CD14-positive monocyte (primary cell): ENCODE measurements around the gene EAPP. TPM values are rescaled to one million over a fixed set of nuclear protein-coding genes. Genes with fewer than 3 reads are reported as not detected.

Source experiments
- DNase-seq, 3 donors: peaks; one replicate each; pipeline ENCODE4 v3.0.0-alpha.2; 2011 to 2022
- H2AFZ ChIP-seq: 2 replicates; pipeline ENCODE4 v1.6.0; 2012; ENCODE audit warnings: mild to moderate bottlenecking, low read depth, low read length, inconsistent platforms; ENCODE audit not compliant: insufficient read depth, poor library complexity, severe bottlenecking
- H3K27ac ChIP-seq, 2 donors: 1 replicate in 1 of 2; 2 replicates in 1 of 2; pipeline ENCODE4 v1.5.1; 2012 to 2013; ENCODE audit warnings: low read length in 2 of 2, control low read depth in 1 of 2, inconsistent platforms in 1 of 2, low read depth in 1 of 2, mild to moderate bottlenecking in 1 of 2
- H3K27me3 ChIP-seq, 2 donors: one replicate each; pipeline versions ENCODE4 v1.6.0 to v1.6.1; 2011 to 2013; ENCODE audit warnings: low read length in 2 of 2; ENCODE audit not compliant: control insufficient read depth in 2 of 2, insufficient read depth in 2 of 2
- H3K36me3 ChIP-seq, 2 donors: replicated peaks in 1 of 2; 1 replicate in 1 of 2; 2 replicates in 1 of 2; pipeline versions ENCODE4 v1.5.1 to v1.6.1; 2012 to 2013; ENCODE audit warnings: low read length in 2 of 2, control low read depth in 1 of 2, inconsistent platforms in 1 of 2, mild to moderate bottlenecking in 1 of 2; ENCODE audit not compliant: insufficient read depth in 2 of 2, control insufficient read depth in 1 of 2
- H3K4me1 ChIP-seq, 2 donors: 1 replicate in 1 of 2; 2 replicates in 1 of 2; pipeline versions ENCODE4 v1.5.1 to v1.6.1; 2012 to 2013; ENCODE audit warnings: low read length in 2 of 2, control low read depth in 1 of 2, inconsistent platforms in 1 of 2, mild to moderate bottlenecking in 1 of 2, moderate library complexity in 1 of 2; ENCODE audit not compliant: insufficient read depth in 2 of 2, control insufficient read depth in 1 of 2
- H3K4me2 ChIP-seq: replicated peaks from 2 replicates; pipeline ENCODE3; 2012; ENCODE audit warnings: low read length, moderate library complexity, mild to moderate bottlenecking; ENCODE audit not compliant: poor library complexity, severe bottlenecking; ENCODE audit errors: extremely low read depth
- H3K4me3 ChIP-seq, 3 experiments: fragments of 200-600 bp in 1 of 3; sonication (generic) in 1 of 3; replicated peaks in 1 of 3; 1 replicate in 2 of 3; 2 replicates in 1 of 3; pipeline ENCODE4 v1.5.1; 2011 to 2013; ENCODE audit warnings: low read length in 3 of 3, mild to moderate bottlenecking in 3 of 3, control low read depth in 2 of 3, low read depth in 2 of 3, inconsistent platforms in 1 of 3, moderate library complexity in 1 of 3
- H3K79me2 ChIP-seq: 2 replicates; pipeline ENCODE4 v1.6.0; 2012; ENCODE audit warnings: mild to moderate bottlenecking, control low read depth, inconsistent platforms, low read length, moderate library complexity; ENCODE audit not compliant: insufficient read depth
- H3K9ac ChIP-seq: 2 replicates; pipeline ENCODE4 v1.6.0; 2017; ENCODE audit warnings: low read length, mild to moderate bottlenecking; ENCODE audit not compliant: insufficient read depth, poor library complexity, severe bottlenecking
- H3K9me3 ChIP-seq, 2 donors: replicated peaks in 1 of 2; 1 replicate in 1 of 2; 2 replicates in 1 of 2; pipeline versions ENCODE4 v1.5.1 to v1.6.1; 2012 to 2013; ENCODE audit warnings: low read length in 2 of 2, control low read depth in 1 of 2; ENCODE audit not compliant: control insufficient read depth in 1 of 2, insufficient read depth in 1 of 2
- H4K20me1 ChIP-seq: 2 replicates; pipeline ENCODE4 v1.6.0; 2012; ENCODE audit warnings: mild to moderate bottlenecking, low read length, control low read depth, moderate library complexity; ENCODE audit not compliant: insufficient read depth
- H3K27ac Mint-ChIP-seq, 7 donors: one replicate each; pipeline ENCODE4 v1.8.0; 2020; ENCODE audit warnings: mild to moderate bottlenecking in 7 of 7, mixed read lengths in 7 of 7, moderate library complexity in 6 of 7, inconsistent platforms in 2 of 7
- H3K27me3 Mint-ChIP-seq, 3 donors: one replicate each; pipeline ENCODE4 v1.8.0; 2021 to 2022; ENCODE audit warnings: low read depth in 3 of 3, mild to moderate bottlenecking in 3 of 3, mixed read lengths in 3 of 3, moderate library complexity in 3 of 3, inconsistent platforms in 1 of 3
- H3K36me3 Mint-ChIP-seq, 2 donors: one replicate each; pipeline ENCODE4 v1.8.0; 2020; ENCODE audit warnings: mixed read lengths in 2 of 2, inconsistent platforms in 1 of 2, mild to moderate bottlenecking in 1 of 2
- H3K4me1 Mint-ChIP-seq: one replicate; pipeline ENCODE4 v1.8.0; 2020; ENCODE audit warnings: mild to moderate bottlenecking, mixed read lengths
- H3K4me3 Mint-ChIP-seq, 2 donors: one replicate each; pipeline ENCODE4 v1.8.0; 2020; ENCODE audit warnings: mild to moderate bottlenecking in 2 of 2, mixed read lengths in 2 of 2, moderate library complexity in 1 of 2
- H3K9me3 Mint-ChIP-seq, 7 donors: one replicate each; pipeline ENCODE4 v1.8.0; 2020 to 2022; ENCODE audit warnings: mixed read lengths in 7 of 7, mild to moderate bottlenecking in 6 of 7, moderate library complexity in 6 of 7, inconsistent platforms in 2 of 7
- CTCF ChIP-seq: fragments of 200-600 bp; IDR thresholded peaks from one replicate; pipeline ENCODE4 v1.8.0; 2022; ENCODE audit warnings: antibody characterized with exemption, mild to moderate bottlenecking
- WGBS: methylation state at CpG from one replicate; pipeline ENCODE4 v1.1.5; 2013; ENCODE audit warnings: missing lambda C conversion rate; ENCODE audit not compliant: insufficient coverage; 5-methylcytosine and 5-hydroxymethylcytosine counted together
- intact Hi-C, 2 donors: fragments of 100-400 bp; cut with micrococcal nuclease; formaldehyde crosslinking; loops; one replicate each; pipeline versions ENCODE4 v1.15.0 to v1.15.1; 2023
- polyA plus RNA-seq, 3 donors: library from polyadenylated mRNA; depleted of rRNA in 1 of 3; unstranded in 2 of 3; stranded (reverse) in 1 of 3; fragments of 300-500 nt in 2 of 3; fragments of >200 nt in 1 of 3; fragmentation: Illumina TruSeq in 2 of 3; gene quantifications; 1 replicate in 2 of 3; 2 replicates in 1 of 3; pipeline ENCODE4 v1.2.3, GENCODE V29; 2012 to 2021

Gene EAPP
- polyA plus RNA-seq, 3 donors = 20.7 to 76.2 (median 70.2) TPM

- peak overlapping the region; percentile 13 to 38 for H3K27ac ChIP-seq
- H3K9me3 Mint-ChIP-seq = no peaks in the 10 kb centered on the region
- peaks cover 11 to 14% of the 10 kb centered on the region in 2 donors for H3K4me1 ChIP-seq
- H3K27me3 ChIP-seq = no peaks in the 10 kb centered on the region
- H3K79me2 ChIP-seq = no peaks in the 10 kb centered on the region
- H2AFZ ChIP-seq = peak overlapping the region; percentile 69
- H4K20me1 ChIP-seq = no peaks in the 10 kb centered on the region
- H3K4me3 ChIP-seq = peak overlapping the region in 1 of 3 experiments; percentile 60
- H3K36me3 Mint-ChIP-seq = no peaks in the 10 kb centered on the region
- no peak for TF ChIP-seq CTCF
- DNase-seq = peak; percentile 22 to 56 (median 40)
- peak overlapping the region in 4 of 7 donors; percentile 44 to 78 (median 70) for H3K27ac Mint-ChIP-seq
- H3K36me3 ChIP-seq = no peaks in the 10 kb centered on the region
- H3K9ac ChIP-seq = no peak overlapping the region
- intact Hi-C loops = no loop called here
- peak overlapping the region; percentile 65 to 76 for H3K4me3 Mint-ChIP-seq
- H3K27me3 Mint-ChIP-seq = peaks cover 0 to 4% (median 0%) of the 10 kb centered on the region in 3 donors
- H3K9me3 ChIP-seq = no peaks in the 10 kb centered on the region
- peaks cover 11% of the 10 kb centered on the region for H3K4me1 Mint-ChIP-seq
- WGBS = 47% methylated on average over 3 of the region's 14 CpGs
- H3K4me2 ChIP-seq = peak overlapping the region; percentile 64
These were observed 42.6 kb downstream of the EAPP start for GRCh38 chr14:34496679-34497513.

GRCh38 chr14:34496007-34496678 lies 43.4 kb downstream of the EAPP start:
- no peak overlapping the region for H3K4me3 Mint-ChIP-seq
- intact Hi-C loops = no loop called here
- H3K27me3 Mint-ChIP-seq = peaks cover 0 to 6% (median 0%) of the 10 kb centered on the region in 3 donors
- DNase-seq = no peak
- H3K4me1 Mint-ChIP-seq = peaks cover 12% of the 10 kb centered on the region
- H3K9me3 Mint-ChIP-seq = no peaks in the 10 kb centered on the region
- H3K27ac ChIP-seq = peak overlapping the region in 1 of 2 donors; percentile 38
- peak overlapping the region in 4 of 7 donors; percentile 25 to 79 (median 40) for H3K27ac Mint-ChIP-seq
- no peaks in the 10 kb centered on the region for H3K36me3 Mint-ChIP-seq
- no peaks in the 10 kb centered on the region for H4K20me1 ChIP-seq
- H3K4me1 ChIP-seq = peaks cover 11 to 14% of the 10 kb centered on the region in 2 donors
- no peaks in the 10 kb centered on the region for H3K36me3 ChIP-seq
- WGBS = 100% methylated on average over 5 of the region's 11 CpGs
- H3K4me3 ChIP-seq = peak overlapping the region in 1 of 3 experiments; percentile 60
- no peak overlapping the region for H3K9ac ChIP-seq
- no peaks in the 10 kb centered on the region for H3K27me3 ChIP-seq
- H3K79me2 ChIP-seq = no peaks in the 10 kb centered on the region
- peak overlapping the region; percentile 69 for H2AFZ ChIP-seq
- no peak for TF ChIP-seq CTCF
- H3K4me2 ChIP-seq = peak overlapping the region; percentile 64
- H3K9me3 ChIP-seq = no peaks in the 10 kb centered on the region
